ENCODE data around the gene NUDT4B.
"Not testable (repeated sequence)": the region's sequence is repeated elsewhere in the genome, so short reads cannot be mapped to it uniquely, and the experiment has no call there.

Gene NUDT4B

DNA sequence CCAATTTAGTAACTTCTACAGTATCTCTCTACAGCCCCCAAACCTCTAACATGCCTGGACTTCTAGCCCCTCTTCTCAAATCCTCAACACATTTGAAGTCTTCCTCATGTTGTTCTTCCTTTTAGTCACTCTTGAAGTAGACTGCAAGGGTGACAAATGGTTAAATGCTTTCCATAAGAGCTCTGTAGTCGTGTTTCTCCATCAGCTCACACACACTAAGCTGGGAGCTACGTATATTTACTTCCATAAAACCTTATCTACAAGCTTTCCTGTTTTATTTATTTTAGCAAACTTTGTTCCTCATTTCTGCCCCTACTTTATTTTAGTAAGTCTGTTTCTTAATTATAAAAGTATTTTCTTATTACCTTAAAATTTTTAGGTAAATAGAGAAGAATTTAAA is 19.0 kb upstream of the NUDT4B start:
- WGBS, 2 donors (ENCODE audit: extremely low coverage in 2 of 2, insufficient read length in 2 of 2, insufficient replicate concordance in 1 of 2): no CpG with 5 or more reads among the region's 2 CpGs
- H4K91ac ChIP-seq (ENCODE audit: low read depth, low read length, poor library complexity); H2BK120ac ChIP-seq (ENCODE audit: low read depth, low read length): not testable (repeated sequence)

DNA sequence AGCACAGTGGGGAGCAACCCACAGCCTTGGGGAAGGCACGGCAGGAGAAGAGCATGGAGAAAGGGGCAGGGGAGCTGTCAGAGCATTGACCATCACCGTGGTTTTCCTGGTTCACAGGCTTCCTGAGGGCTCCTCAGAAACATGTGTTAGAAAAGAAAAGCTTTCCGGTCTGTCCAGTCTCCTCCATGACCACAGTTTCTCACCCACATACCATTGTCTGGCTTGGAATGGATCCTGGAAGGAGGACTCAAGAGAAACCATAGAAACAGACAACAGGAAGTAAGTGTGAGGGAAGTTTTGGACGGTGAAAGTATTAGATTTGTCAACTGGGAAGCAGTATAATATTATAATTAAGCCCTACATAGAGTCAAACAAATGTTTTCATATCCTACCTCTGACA is 16.3 kb upstream of the NUDT4B start:
- H3K36me3 ChIP-seq (replicated peaks in 1 of 2; ENCODE audit: control insufficient read depth in 2 of 2, insufficient read depth in 2 of 2, low read length in 2 of 2); H3K4ac ChIP-seq (ENCODE audit: low read length); H3K4me2 ChIP-seq (ENCODE audit: insufficient read depth, low read length, poor library complexity, severe bottlenecking); H2BK120ac ChIP-seq (ENCODE audit: low read depth, low read length); H3K27ac ChIP-seq (replicated peaks; ENCODE audit: low read length); H2BK15ac ChIP-seq (ENCODE audit: low read length); H3K18ac ChIP-seq (ENCODE audit: low read length); H2AFZ ChIP-seq (ENCODE audit: low read length); H2BK12ac ChIP-seq (ENCODE audit: low read length); H3K9ac ChIP-seq (ENCODE audit: low read depth, low read length, poor library complexity); H3K4me3 ChIP-seq (ENCODE audit: low read length in 2 of 2); H3K23ac ChIP-seq (ENCODE audit: low read depth, low read length, poor library complexity); H3K79me1 ChIP-seq (ENCODE audit: low read depth, low read length); H4K91ac ChIP-seq (ENCODE audit: low read depth, low read length, poor library complexity); DNase-seq (ENCODE audit: low spot score); H3K27me3 ChIP-seq (ENCODE audit: control insufficient read depth in 3 of 3, insufficient read depth in 3 of 3, low read depth in 1 of 3, low read length in 3 of 3); H2BK5ac ChIP-seq (ENCODE audit: low read length); H4K8ac ChIP-seq (ENCODE audit: low read depth, low read length); H3K14ac ChIP-seq (ENCODE audit: low read length); H3K4me1 ChIP-seq (ENCODE audit: control insufficient read depth in 2 of 2, insufficient read depth in 1 of 2, low read depth in 1 of 2, low read length in 2 of 2); H3K9me3 ChIP-seq (replicated peaks in 1 of 2; ENCODE audit: control insufficient read depth in 2 of 2, insufficient read depth in 1 of 2, low read depth in 1 of 2, low read length in 2 of 2); H2AK5ac ChIP-seq (ENCODE audit: low read depth, low read length): not testable (repeated sequence)
- WGBS, 2 donors (ENCODE audit: extremely low coverage in 2 of 2, insufficient read length in 2 of 2, insufficient replicate concordance in 1 of 2): no CpG with 5 or more reads among the region's 4 CpGs

More for the DNA sequence above, 19.0 kb upstream of the NUDT4B start:
- H3K18ac ChIP-seq (ENCODE audit: low read length); H2BK15ac ChIP-seq (ENCODE audit: low read length); H3K27me3 ChIP-seq (ENCODE audit: control insufficient read depth in 3 of 3, insufficient read depth in 3 of 3, low read depth in 1 of 3, low read length in 3 of 3); H3K4me3 ChIP-seq (ENCODE audit: low read length in 2 of 2); H2BK12ac ChIP-seq (ENCODE audit: low read length); H2BK5ac ChIP-seq (ENCODE audit: low read length); H2AFZ ChIP-seq (ENCODE audit: low read length); H3K4me2 ChIP-seq (ENCODE audit: insufficient read depth, low read length, poor library complexity, severe bottlenecking); H3K23ac ChIP-seq (ENCODE audit: low read depth, low read length, poor library complexity); H3K4me1 ChIP-seq (ENCODE audit: control insufficient read depth in 2 of 2, insufficient read depth in 1 of 2, low read depth in 1 of 2, low read length in 2 of 2); H3K4ac ChIP-seq (ENCODE audit: low read length); H3K79me1 ChIP-seq (ENCODE audit: low read depth, low read length); H3K27ac ChIP-seq (replicated peaks; ENCODE audit: low read length); H3K9ac ChIP-seq (ENCODE audit: low read depth, low read length, poor library complexity); H3K36me3 ChIP-seq (replicated peaks in 1 of 2; ENCODE audit: control insufficient read depth in 2 of 2, insufficient read depth in 2 of 2, low read length in 2 of 2); H4K8ac ChIP-seq (ENCODE audit: low read depth, low read length); H3K9me3 ChIP-seq (replicated peaks in 1 of 2; ENCODE audit: control insufficient read depth in 2 of 2, insufficient read depth in 1 of 2, low read depth in 1 of 2, low read length in 2 of 2); H3K14ac ChIP-seq (ENCODE audit: low read length); H2AK5ac ChIP-seq (ENCODE audit: low read depth, low read length); DNase-seq (ENCODE audit: low spot score): not testable (repeated sequence)

DNA sequence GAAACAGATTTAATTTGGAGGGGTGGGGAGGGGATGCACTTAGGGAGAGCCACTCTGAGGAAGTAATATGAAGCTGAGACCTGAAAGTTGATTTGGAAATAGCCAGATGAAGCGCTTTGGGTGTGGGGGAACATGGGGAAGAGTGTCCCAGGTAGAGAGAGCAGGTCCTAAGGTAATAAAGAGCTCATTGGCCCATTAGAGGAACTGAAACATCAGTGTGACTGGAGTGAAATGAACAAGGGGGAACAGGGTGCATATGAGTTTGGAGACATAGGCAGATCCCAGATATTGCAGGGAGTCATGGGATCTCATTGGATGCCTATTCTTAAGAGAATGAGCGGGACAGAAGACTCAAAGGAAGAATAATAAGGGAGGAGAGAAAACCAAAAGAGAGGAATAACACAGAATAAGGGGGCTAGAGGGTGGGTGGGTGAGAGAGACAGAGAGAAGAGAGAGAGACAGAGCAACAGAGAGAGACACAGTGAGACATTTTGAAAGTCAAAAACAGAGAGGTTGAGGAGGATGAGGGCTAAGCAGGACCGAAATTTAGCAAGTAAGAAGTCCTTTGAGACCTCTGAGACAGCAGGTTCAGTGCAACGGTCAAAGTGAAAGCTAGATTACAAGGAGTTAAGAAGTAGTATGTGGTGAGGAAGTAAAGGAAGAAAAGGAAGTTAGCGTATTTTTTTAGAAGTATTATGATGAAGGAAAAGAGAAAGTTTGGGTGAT is 14.8 kb upstream of the NUDT4B start:
- not testable (repeated sequence) for H4K8ac ChIP-seq (ENCODE audit: low read depth, low read length); H3K14ac ChIP-seq (ENCODE audit: low read length); H3K18ac ChIP-seq (ENCODE audit: low read length); H3K23ac ChIP-seq (ENCODE audit: low read depth, low read length, poor library complexity); H3K27ac ChIP-seq (replicated peaks; ENCODE audit: low read length); H3K79me1 ChIP-seq (ENCODE audit: low read depth, low read length); DNase-seq (ENCODE audit: low spot score); H3K4me1 ChIP-seq (ENCODE audit: control insufficient read depth in 2 of 2, insufficient read depth in 1 of 2, low read depth in 1 of 2, low read length in 2 of 2); H2AK5ac ChIP-seq (ENCODE audit: low read depth, low read length); H2BK12ac ChIP-seq (ENCODE audit: low read length); H3K4me2 ChIP-seq (ENCODE audit: insufficient read depth, low read length, poor library complexity, severe bottlenecking); H3K36me3 ChIP-seq (replicated peaks in 1 of 2; ENCODE audit: control insufficient read depth in 2 of 2, insufficient read depth in 2 of 2, low read length in 2 of 2); H3K9me3 ChIP-seq (replicated peaks in 1 of 2; ENCODE audit: control insufficient read depth in 2 of 2, insufficient read depth in 1 of 2, low read depth in 1 of 2, low read length in 2 of 2); H2AFZ ChIP-seq (ENCODE audit: low read length); H3K9ac ChIP-seq (ENCODE audit: low read depth, low read length, poor library complexity); H2BK15ac ChIP-seq (ENCODE audit: low read length); H3K4me3 ChIP-seq (ENCODE audit: low read length in 2 of 2); H2BK120ac ChIP-seq (ENCODE audit: low read depth, low read length); H3K27me3 ChIP-seq (ENCODE audit: control insufficient read depth in 3 of 3, insufficient read depth in 3 of 3, low read depth in 1 of 3, low read length in 3 of 3); H3K4ac ChIP-seq (ENCODE audit: low read length); H2BK5ac ChIP-seq (ENCODE audit: low read length); H4K91ac ChIP-seq (ENCODE audit: low read depth, low read length, poor library complexity)
- WGBS, 2 donors (ENCODE audit: extremely low coverage in 2 of 2, insufficient read length in 2 of 2, insufficient replicate concordance in 1 of 2): no CpG with 5 or more reads among the region's 5 CpGs

DNA sequence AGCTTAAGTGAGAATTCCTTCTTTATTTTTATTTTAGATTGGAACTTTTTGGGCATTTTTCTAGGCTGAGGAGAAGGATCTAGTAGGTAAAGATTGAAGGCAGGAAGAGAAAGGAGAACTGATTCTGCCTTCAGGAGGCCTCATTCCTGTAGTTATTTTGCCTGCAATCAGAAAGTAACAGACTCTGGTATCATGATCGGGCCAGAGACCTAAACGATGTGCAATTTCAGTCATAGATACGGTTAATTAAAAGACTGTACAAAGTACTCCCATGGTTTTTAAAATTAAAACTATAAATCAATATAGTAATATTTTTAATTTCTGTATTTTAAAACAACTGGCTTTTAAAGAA is 14.3 kb upstream of the NUDT4B start:
- H3K4me1 ChIP-seq (ENCODE audit: control insufficient read depth in 2 of 2, insufficient read depth in 1 of 2, low read depth in 1 of 2, low read length in 2 of 2); H3K4ac ChIP-seq (ENCODE audit: low read length); H2BK120ac ChIP-seq (ENCODE audit: low read depth, low read length); H3K36me3 ChIP-seq (replicated peaks in 1 of 2; ENCODE audit: control insufficient read depth in 2 of 2, insufficient read depth in 2 of 2, low read length in 2 of 2); H3K23ac ChIP-seq (ENCODE audit: low read depth, low read length, poor library complexity); H3K27ac ChIP-seq (replicated peaks; ENCODE audit: low read length); H2BK5ac ChIP-seq (ENCODE audit: low read length); H3K9me3 ChIP-seq (replicated peaks in 1 of 2; ENCODE audit: control insufficient read depth in 2 of 2, insufficient read depth in 1 of 2, low read depth in 1 of 2, low read length in 2 of 2); H2BK15ac ChIP-seq (ENCODE audit: low read length); H2BK12ac ChIP-seq (ENCODE audit: low read length); H3K18ac ChIP-seq (ENCODE audit: low read length); H3K79me1 ChIP-seq (ENCODE audit: low read depth, low read length); H3K9ac ChIP-seq (ENCODE audit: low read depth, low read length, poor library complexity); H3K14ac ChIP-seq (ENCODE audit: low read length); H3K4me2 ChIP-seq (ENCODE audit: insufficient read depth, low read length, poor library complexity, severe bottlenecking); H2AK5ac ChIP-seq (ENCODE audit: low read depth, low read length); H4K91ac ChIP-seq (ENCODE audit: low read depth, low read length, poor library complexity); DNase-seq (ENCODE audit: low spot score); H4K8ac ChIP-seq (ENCODE audit: low read depth, low read length); H3K27me3 ChIP-seq (ENCODE audit: control insufficient read depth in 3 of 3, insufficient read depth in 3 of 3, low read depth in 1 of 3, low read length in 3 of 3); H2AFZ ChIP-seq (ENCODE audit: low read length); H3K4me3 ChIP-seq (ENCODE audit: low read length in 2 of 2): not testable (repeated sequence)
- no CpG with 5 or more reads among the region's 3 CpGs for WGBS, 2 donors (ENCODE audit: extremely low coverage in 2 of 2, insufficient read length in 2 of 2, insufficient replicate concordance in 1 of 2)
